PC-3 (cell line): Measurements from ENCODE around the gene STAT5B. TPM values are rescaled to one million over a fixed set of nuclear protein-coding genes. Genes with fewer than 3 reads are reported as not detected.
"Not testable (repeated sequence)": the region's sequence is repeated elsewhere in the genome, so short reads cannot be mapped to it uniquely, and the experiment has no call there.

Source experiments
- ATAC-seq: fragments of 200-7000 bp; cut with Tn5 transposase; 2 replicates; pipeline ENCODE4 v1.9.1; 2020; ENCODE audit warnings: mild to moderate bottlenecking, moderate library complexity
- BruUV-seq: library from RNA; stranded (reverse); fragments of 400-500 nt; replicated peaks from 2 replicates; lab custom pipeline; 2021; lab: Mats Ljungman, UMichigan
- CTCF ChIA-PET: fragments of 300-600 bp; sonication (Branson Sonifier 250); formaldehyde crosslinking; loops from one replicate; lab custom pipeline; 2022; ENCODE audit warnings: antibody characterized with exemption; lab: Charles Lee
- POLR2A ChIA-PET: fragments of 300-600 bp; sonication (Branson Sonifier 250); formaldehyde crosslinking; loops from one replicate; lab custom pipeline; 2022; ENCODE audit warnings: antibody characterized with exemption; ENCODE audit not compliant: unreplicated experiment; lab: Charles Lee
- DNase-seq: peaks from one replicate; pipeline ENCODE4 v3.0.0-alpha.2; 2015
- H2AFZ ChIP-seq: fragments of 300-600 bp; sonication (generic); 2 replicates; pipeline ENCODE4 v1.6.0; 2016; ENCODE audit warnings: antibody characterized with exemption, low read length
- H3F3A ChIP-seq: fragments of 300-600 bp; sonication (generic); one replicate; pipeline ENCODE4 v1.6.0; 2017; ENCODE audit warnings: antibody characterized with exemption, low read length, control low read depth, mild to moderate bottlenecking; ENCODE audit not compliant: unreplicated experiment
- H3K27ac ChIP-seq: fragments of 300-600 bp; sonication (generic); 2 replicates; pipeline ENCODE4 v1.5.1; 2016; ENCODE audit warnings: mild to moderate bottlenecking, low read length
- H3K27me3 ChIP-seq: fragments of 300-600 bp; sonication (generic); 2 replicates; pipeline ENCODE4 v1.6.1; 2016; ENCODE audit warnings: low read length, mixed read lengths
- H3K36me3 ChIP-seq: fragments of 300-600 bp; sonication (generic); 2 replicates; pipeline ENCODE4 v1.6.1; 2016; ENCODE audit warnings: low read depth, mixed run types, low read length, mixed read lengths
- H3K4me1 ChIP-seq: fragments of 300-600 bp; sonication (generic); 2 replicates; pipeline ENCODE4 v1.5.1; 2016; ENCODE audit warnings: low read length; ENCODE audit not compliant: insufficient read depth
- H3K4me2 ChIP-seq: fragments of 300-600 bp; sonication (generic); 2 replicates; pipeline ENCODE4 v1.6.0; 2016; ENCODE audit warnings: low read length
- H3K4me3 ChIP-seq: fragments of 300-600 bp; sonication (generic); 2 replicates; pipeline ENCODE4 v1.5.1; 2016; ENCODE audit warnings: mild to moderate bottlenecking, low read length, mixed read lengths
- H3K79me2 ChIP-seq: fragments of 300-600 bp; sonication (generic); 2 replicates; pipeline ENCODE4 v1.6.1; 2017; ENCODE audit warnings: low read length, mixed read lengths
- H3K9ac ChIP-seq: fragments of 300-600 bp; sonication (generic); 2 replicates; pipeline ENCODE4 v1.6.0; 2016; ENCODE audit warnings: mild to moderate bottlenecking, low read length
- H3K9me2 ChIP-seq: fragments of 300-600 bp; sonication (generic); replicated peaks from 2 replicates; pipeline ENCODE4 v1.6.1; 2016; ENCODE audit warnings: mixed run types, low read length, mixed read lengths
- H3K9me3 ChIP-seq: fragments of 300-600 bp; sonication (generic); 2 replicates; pipeline ENCODE4 v1.6.1; 2016; ENCODE audit warnings: low read length, mixed read lengths
- H4K20me1 ChIP-seq: fragments of 300-600 bp; sonication (generic); 2 replicates; pipeline ENCODE4 v1.6.1; 2016; ENCODE audit warnings: low read length, mixed read lengths
- CTCF ChIP-seq: fragments of 300-600 bp; sonication (generic); conservative IDR thresholded peaks from 2 replicates; pipeline ENCODE4 v1.5.1; 2017; ENCODE audit warnings: antibody characterized with exemption, low read depth, mild to moderate bottlenecking, low read length
- EZH2 ChIP-seq: fragments of 300-600 bp; sonication (generic); IDR thresholded peaks from one replicate; pipeline ENCODE4 v1.6.1; 2017; ENCODE audit warnings: antibody characterized with exemption, mild to moderate bottlenecking, low read length; ENCODE audit not compliant: unreplicated experiment
- EZH2phosphoT487 ChIP-seq: fragments of 300-600 bp; sonication (generic); IDR thresholded peaks from 2 replicates; pipeline ENCODE4 v1.6.1; 2018; ENCODE audit warnings: mild to moderate bottlenecking, antibody characterized with exemption, low read length, borderline replicate concordance
- intact Hi-C: fragments of 100-400 bp; cut with micrococcal nuclease; formaldehyde crosslinking; loops from 2 replicates; pipeline ENCODE4 v1.9.0; 2023
- total RNA-seq: library from RNA; depleted of rRNA; stranded (reverse); fragments of >200 nt; gene quantifications from 2 replicates; pipeline ENCODE4 v1.2.3, GENCODE V29; 2014

Gene STAT5B
- total RNA-seq, 1 experiment from 2014 or later, result not detected

GRCh38 chr17:42246515-42246914 lies 29.7 kb downstream of the STAT5B start:
- no peak overlapping the region for H3K9ac ChIP-seq
- H3K4me3 ChIP-seq, result no peak overlapping the region
- ChIA-PET CTCF (no interaction called here), POLR2A (no interaction called here)
- no peaks in the 10 kb centered on the region for H3K4me1 ChIP-seq
- ATAC-seq, result no peak
- DNase-seq, result no peak
- TF ChIP-seq EZH2phosphoT487 (no peak), CTCF (no peak), EZH2 (no peak)
- no peak overlapping the region for H3K27ac ChIP-seq
- intact Hi-C loops, result no loop called here
- no peaks in the 10 kb centered on the region for H3K9me3 ChIP-seq
- no peaks in the 10 kb centered on the region for H3F3A ChIP-seq
- no peaks in the 10 kb centered on the region for H3K36me3 ChIP-seq
- no TSS peak for BruUV-seq
- no peaks in the 10 kb centered on the region for H3K27me3 ChIP-seq
- H3K4me2 ChIP-seq, result no peak overlapping the region
- H3K79me2 ChIP-seq, result no peaks in the 10 kb centered on the region
- no peaks in the 10 kb centered on the region for H3K9me2 ChIP-seq
- H2AFZ ChIP-seq, result no peak overlapping the region
- no peaks in the 10 kb centered on the region for H4K20me1 ChIP-seq

- H3K4me3 ChIP-seq, intact Hi-C loops, POLR2A ChIA-PET, H3K4me1 ChIP-seq, H3K9me2 ChIP-seq, H3K9ac ChIP-seq, H3K36me3 ChIP-seq, H2AFZ ChIP-seq, ATAC-seq, H3K9me3 ChIP-seq, CTCF ChIA-PET, H4K20me1 ChIP-seq, H3K79me2 ChIP-seq, H3F3A ChIP-seq, H3K27ac ChIP-seq, BruUV-seq, DNase-seq, H3K4me2 ChIP-seq, H3K27me3 ChIP-seq: not testable (repeated sequence)
Observed at GRCh38 chr17:42245183-42245582, 31.0 kb downstream of the STAT5B start.

GRCh38 chr17:42244116-42244515 lies 32.1 kb downstream of the STAT5B start:
- ATAC-seq, POLR2A ChIA-PET, DNase-seq, CTCF ChIA-PET, H3K4me1 ChIP-seq, intact Hi-C loops, H3K9me2 ChIP-seq, H4K20me1 ChIP-seq, H3K9me3 ChIP-seq, H2AFZ ChIP-seq, H3K4me3 ChIP-seq, H3K27ac ChIP-seq, H3F3A ChIP-seq, H3K79me2 ChIP-seq, H3K36me3 ChIP-seq, H3K4me2 ChIP-seq, H3K27me3 ChIP-seq, H3K9ac ChIP-seq, BruUV-seq: not testable (repeated sequence)

- POLR2A ChIA-PET, result no interaction called here
- Histone ChIP-seq H3K79me2 (no peaks in the 10 kb centered on the region), H3K27me3 (no peaks in the 10 kb centered on the region), H3K27ac (no peak overlapping the region), H3K4me3 (no peak overlapping the region), H3K9me2 (no peaks in the 10 kb centered on the region), H3K36me3 (no peaks in the 10 kb centered on the region), H3K4me1 (no peaks in the 10 kb centered on the region), H3K9ac (no peak overlapping the region), H3F3A (no peaks in the 10 kb centered on the region), H3K9me3 (no peaks in the 10 kb centered on the region), H3K4me2 (no peak overlapping the region), H4K20me1 (no peaks in the 10 kb centered on the region), H2AFZ (no peak overlapping the region)
- TF ChIP-seq EZH2 (no peak), CTCF (no peak), EZH2phosphoT487 (no peak)
- ATAC-seq, result no peak
- BruUV-seq, result no TSS peak
- DNase-seq, result no peak
- CTCF ChIA-PET, result no interaction called here
- intact Hi-C loops, result no loop called here
Observed at GRCh38 chr17:42243493-42243982, 32.7 kb downstream of the STAT5B start.
